ENCODE measurements around the gene CTPS2. TPM values are rescaled to one million over a fixed set of nuclear protein-coding genes. Genes with fewer than 3 reads are reported as not detected.

The CTPS2 gene
- total RNA-seq (2013; cell fraction: nucleolus; rRNA removed) = 51.7 and 54.8 TPM in 2 replicates
- total RNA-seq (2014; rRNA removed) (15.4 and 18.6 TPM in 2 replicates), total RNA-seq (2014; rRNA removed; fragmentation: Illumina TruSeq; extraction: Trizol) (17.6 and 17.8 TPM in 2 replicates), total RNA-seq (2021) (13.3 and 14.9 TPM in 2 replicates), polyA plus RNA-seq (2011; rRNA removed) (16.9 and 23.3 TPM in 2 replicates), polyA plus RNA-seq (2014; fragmentation: Illumina TruSeq; extraction: Trizol) (15.0 and 19.2 TPM in 2 replicates), polyA plus RNA-seq (2014; fragmentation: Nextera tagmentation; extraction: Ambion mirVana) (1 to 10 TPM; 5.9 to 7.7 TPM), polyA plus RNA-seq (2014; rRNA removed) (11.5 and 11.8 TPM in 2 replicates), polyA plus RNA-seq (2016; fragmentation: Nextera tagmentation; extraction: Ambion mirVana) (10 to 100 TPM; 11.9 to 13.5 TPM), polyA minus RNA-seq (2011; rRNA and poly(A)+ RNA removed) (18.9 and 20.1 TPM in 2 replicates), Bru-seq, nascent RNA (percentile 63 among the genes with signal in this experiment), BruChase-seq, experiment 1, labeled RNA remaining after a 6-hour chase (percentile 68 among the genes with signal in this experiment), BruChase-seq, experiment 2, labeled RNA remaining after a 2-hour chase (percentile 63 among the genes with signal in this experiment)
- polyA plus RNA-seq (2011; ENCODE audit: low read depth) = 6.3 TPM
- 7.4 and 9.1 TPM in 2 replicates for polyA plus RNA-seq (2011; cell fraction: cytosol; rRNA removed)
- polyA plus RNA-seq (2011; cell fraction: nucleus; rRNA removed) = 11.1 and 12.1 TPM in 2 replicates
- polyA plus RNA-seq (2012) = 6.1 and 8.4 TPM in 2 replicates
- polyA minus RNA-seq (2011; cell fraction: cytosol; rRNA and poly(A)+ RNA removed) = 5.1 and 7.9 TPM in 2 replicates
- polyA minus RNA-seq (2011; cell fraction: nucleus; rRNA and poly(A)+ RNA removed) = 9.6 and 12.4 TPM in 2 replicates
- long read RNA-seq, experiment 1, transcript CTPS2-201 (19 exons, 3,629 nt) = major isoform, 7 of 14 reads
- long read RNA-seq, experiment 1, partial matches to known transcripts = 1 of 14 reads
- long read RNA-seq, experiment 1, other reads (novel, unspliced or antisense) = 4 of 14 reads
- long read RNA-seq, experiment 2, transcript CTPS2-201 (19 exons, 3,629 nt) = major isoform, 13 of 66 reads
- long read RNA-seq, experiment 2, transcript CTPS2-202 (19 exons, 3,526 nt) = major isoform, 13 of 66 reads
- long read RNA-seq, experiment 2, partial matches to known transcripts = 9 of 66 reads
- long read RNA-seq, experiment 2, other reads (novel, unspliced or antisense) = 31 of 66 reads

DNA sequence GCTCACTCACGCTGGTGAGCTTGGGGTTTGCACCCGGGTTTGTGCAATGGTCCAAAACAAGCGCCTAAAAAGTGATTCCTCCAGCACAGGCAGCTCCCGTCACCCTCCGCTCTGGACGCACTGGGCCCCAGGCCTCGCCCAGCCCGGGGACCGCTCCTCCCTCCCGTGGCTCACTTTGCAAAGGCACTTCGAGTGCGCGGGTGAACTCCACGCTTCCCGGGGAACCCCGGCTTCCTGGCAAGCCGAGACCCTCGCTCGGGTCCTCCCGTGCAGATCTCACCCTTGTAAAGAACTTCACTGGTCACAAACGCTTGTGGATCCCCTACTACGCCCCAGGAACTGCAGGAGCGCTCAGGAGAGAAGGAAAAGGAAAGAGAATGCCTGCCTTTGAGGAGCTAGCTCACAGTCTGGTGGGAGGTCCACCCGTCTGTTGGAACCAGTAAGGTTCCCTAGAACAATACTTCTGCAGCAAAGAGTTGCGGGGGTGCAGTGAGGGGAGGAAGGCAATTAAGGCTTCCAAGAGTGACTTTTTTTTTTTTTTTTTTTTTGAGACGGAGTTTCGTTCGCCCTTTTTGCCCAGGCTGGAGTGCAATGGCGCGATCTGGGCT, at the start of gene CTPS2:
Gene CTPS2 (minus strand): TSS at position 122 of the 608 bp plus-strand sequence. CDS start 9,767 bp downstream, outside the sequence.
- BruUV-seq (replicated peaks) = no TSS peak
- peak; percentile 88 for ATAC-seq
- Histone ChIP-seq H4K20me1 (ENCODE audit: control insufficient read depth, insufficient read depth) (no peaks in the 10 kb centered on the region), H2AFZ (ENCODE audit: control insufficient read depth, low read depth, low read length) (peak within 1 kb of the TSS; percentile 79), H3K27me3 (replicated peaks in 1 of 2; ENCODE audit: control insufficient read depth in 2 of 2, insufficient read depth in 2 of 2, low read length in 1 of 2) (no peaks in the 10 kb centered on the region), H3K4me1 (ENCODE audit: control insufficient read depth, insufficient read depth, low read length) (no peaks in the 10 kb centered on the region), H3K4me2 (ENCODE audit: control insufficient read depth, insufficient read depth) (peak within 1 kb of the TSS; percentile 66), H3K36me3 (ENCODE audit: control insufficient read depth in 2 of 2, insufficient read depth in 2 of 2, low read length in 1 of 2) (no peaks in the 10 kb centered on the region), H3K9ac (ENCODE audit: control insufficient read depth, insufficient read depth, low read length) (peak within 1 kb of the TSS; percentile 78), H3K79me2 (ENCODE audit: control insufficient read depth, insufficient read depth, low read length) (peaks cover 6% of the 10 kb centered on the region; the same call in 1 of the 2 replicates), H3K4me3 (peak within 1 kb of the TSS; percentile 82), H3K27ac (ENCODE audit: control insufficient read depth, insufficient read depth) (peak within 1 kb of the TSS; percentile 68), H3K9me3 (replicated peaks; ENCODE audit: control insufficient read depth, insufficient read depth, low read length) (no peaks in the 10 kb centered on the region)
- intact Hi-C loops (cut with micrococcal nuclease; ENCODE audit: unreplicated experiment) (no loop called here), in situ Hi-C loops (cut with MboI) (no loop called here)
- ChIA-PET SMC1A (ENCODE audit: uncharacterized antibody, unreplicated experiment) (no interaction called here), RAD21 (ENCODE audit: unreplicated experiment) (interaction anchor here (0.6 to 0.7 kb wide), 2 partner anchors 10 to 66 kb away, joined by 3 read pairs; no protein-coding TSS in a partner anchor), CTCF (interaction anchor here (0.6 to 1.4 kb wide), 3 partner anchors 41 to 171 kb away, joined by 3 read pairs; no protein-coding TSS in a partner anchor), POLR2A (interaction anchor here (0.6 to 1.4 kb wide), 4 partner anchors 10 to 191 kb away, joined by 3 to 7 read pairs (median 4); no protein-coding TSS in a partner anchor)
- no peak for DNase-seq (ENCODE audit: low read depth, low spot score)
- no peak for FAIRE-seq
- 1% methylated on average over 22 of the region's 30 CpGs for WGBS (ENCODE audit: insufficient coverage, insufficient replicate concordance, low lambda C conversion rate, missing lambda C conversion rate)
- TF ChIP-seq SMAD1 (IDR thresholded peaks at IDR 0.05; ENCODE audit: low read depth, partially characterized antibody) = peak; percentile 28
- no peak for TF ChIP-seq SIN3A (IDR thresholded peaks at IDR 0.05; ENCODE audit: low read depth, low read length)
- TF ChIP-seq CHD2 (IDR thresholded peaks at IDR 0.05; ENCODE audit: borderline replicate concordance, low read depth, low read length) = no peak
- TF ChIP-seq IKZF2 (IDR thresholded peaks at IDR 0.05) = 0 out of 4 replicates have a peak, but pooled peaks of 1 of the 2 experiments have one; percentile 31
- TF ChIP-seq POLR2AphosphoS5 (IDR thresholded peaks at IDR 0.05; ENCODE audit: low read length) = peak; percentile 60; the same call in 1 of the 2 replicates
- TF ChIP-seq MTA2 (IDR thresholded peaks at IDR 0.05; ENCODE audit: low read depth) = 0 out of 2 replicates have a peak, but pooled peaks have one; percentile 11
- 0 out of 2 replicates have a peak, but pooled peaks have one; percentile 36 for TF ChIP-seq RELB (IDR thresholded peaks at IDR 0.05; ENCODE audit: low read depth)
- TF ChIP-seq, protein P1, sequence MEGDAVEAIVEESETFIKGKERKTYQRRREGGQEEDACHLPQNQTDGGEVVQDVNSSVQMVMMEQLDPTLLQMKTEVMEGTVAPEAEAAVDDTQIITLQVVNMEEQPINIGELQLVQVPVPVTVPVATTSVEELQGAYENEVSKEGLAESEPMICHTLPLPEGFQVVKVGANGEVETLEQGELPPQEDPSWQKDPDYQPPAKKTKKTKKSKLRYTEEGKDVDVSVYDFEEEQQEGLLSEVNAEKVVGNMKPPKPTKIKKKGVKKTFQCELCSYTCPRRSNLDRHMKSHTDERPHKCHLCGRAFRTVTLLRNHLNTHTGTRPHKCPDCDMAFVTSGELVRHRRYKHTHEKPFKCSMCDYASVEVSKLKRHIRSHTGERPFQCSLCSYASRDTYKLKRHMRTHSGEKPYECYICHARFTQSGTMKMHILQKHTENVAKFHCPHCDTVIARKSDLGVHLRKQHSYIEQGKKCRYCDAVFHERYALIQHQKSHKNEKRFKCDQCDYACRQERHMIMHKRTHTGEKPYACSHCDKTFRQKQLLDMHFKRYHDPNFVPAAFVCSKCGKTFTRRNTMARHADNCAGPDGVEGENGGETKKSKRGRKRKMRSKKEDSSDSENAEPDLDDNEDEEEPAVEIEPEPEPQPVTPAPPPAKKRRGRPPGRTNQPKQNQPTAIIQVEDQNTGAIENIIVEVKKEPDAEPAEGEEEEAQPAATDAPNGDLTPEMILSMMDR (IDR thresholded peaks at IDR 0.05 in 2 of 3, conservative IDR thresholded peaks at IDR 0.05 in 1 of 3; ENCODE audit: control insufficient read depth in 2 of 3, extremely low read depth in 1 of 3, insufficient read depth in 1 of 3, low read depth in 3 of 3, low read length in 3 of 3) = 0 out of 6 replicates have a peak, but pooled peaks of 1 of the 3 experiments have one; percentile 3
- TF ChIP-seq, protein P2, sequence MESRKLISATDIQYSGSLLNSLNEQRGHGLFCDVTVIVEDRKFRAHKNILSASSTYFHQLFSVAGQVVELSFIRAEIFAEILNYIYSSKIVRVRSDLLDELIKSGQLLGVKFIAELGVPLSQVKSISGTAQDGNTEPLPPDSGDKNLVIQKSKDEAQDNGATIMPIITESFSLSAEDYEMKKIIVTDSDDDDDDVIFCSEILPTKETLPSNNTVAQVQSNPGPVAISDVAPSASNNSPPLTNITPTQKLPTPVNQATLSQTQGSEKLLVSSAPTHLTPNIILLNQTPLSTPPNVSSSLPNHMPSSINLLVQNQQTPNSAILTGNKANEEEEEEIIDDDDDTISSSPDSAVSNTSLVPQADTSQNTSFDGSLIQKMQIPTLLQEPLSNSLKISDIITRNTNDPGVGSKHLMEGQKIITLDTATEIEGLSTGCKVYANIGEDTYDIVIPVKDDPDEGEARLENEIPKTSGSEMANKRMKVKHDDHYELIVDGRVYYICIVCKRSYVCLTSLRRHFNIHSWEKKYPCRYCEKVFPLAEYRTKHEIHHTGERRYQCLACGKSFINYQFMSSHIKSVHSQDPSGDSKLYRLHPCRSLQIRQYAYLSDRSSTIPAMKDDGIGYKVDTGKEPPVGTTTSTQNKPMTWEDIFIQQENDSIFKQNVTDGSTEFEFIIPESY (IDR thresholded peaks at IDR 0.05) = no peak
- TF ChIP-seq EP300 (IDR thresholded peaks at IDR 0.05; ENCODE audit: borderline replicate concordance in 1 of 2, control insufficient read depth in 1 of 2, low read depth in 2 of 2, low read length in 2 of 2) = no peak
- TF ChIP-seq EED (IDR thresholded peaks at IDR 0.05; ENCODE audit: low read depth) = peak; percentile 38; the same call in 1 of the 2 replicates
- peak; percentile 82 for TF ChIP-seq POLR2A (IDR thresholded peaks at IDR 0.05; ENCODE audit: low read depth, low read length)
- peak; percentile 39; the same call in 1 of the 2 replicates for TF ChIP-seq NBN (IDR thresholded peaks at IDR 0.05)
